SK-N-SH (cell line): Measurements from ENCODE around the gene ATR. TPM values are rescaled to one million over a fixed set of nuclear protein-coding genes. Genes with fewer than 3 reads are reported as not detected.

ENCODE experiments used
- CTCF ChIA-PET: fragments of 300-600, 350-600 bp; formaldehyde crosslinking; extraction: SDS; loops from one replicate; lab custom pipeline; 2021; lab: Yijun Ruan, JAX
- POLR2A ChIA-PET: fragments of 350-600 bp; sonication (Branson Sonifier 250); formaldehyde crosslinking; extraction: SDS; loops from one replicate; lab custom pipeline; 2020; ENCODE audit warnings: antibody characterized with exemption, inconsistent platforms; lab: Yijun Ruan, JAX
- DNase-seq: peaks from one replicate; pipeline ENCODE4 v3.0.0; 2012
- H2AFZ ChIP-seq: fragments of 200-600 bp; sonication (generic); 2 replicates; pipeline ENCODE4 v1.8.1; 2016; ENCODE audit warnings: antibody characterized with exemption, mild to moderate bottlenecking, low read depth
- H3F3A ChIP-seq: fragments of 200-600 bp; sonication (generic); replicated peaks from 2 replicates; pipeline ENCODE3; 2016; ENCODE audit warnings: antibody characterized with exemption, mild to moderate bottlenecking; ENCODE audit not compliant: insufficient read depth
- H3K27ac ChIP-seq, 2 experiments: fragments of 200-500 bp in 1 of 2; fragments of 200-600 bp in 1 of 2; sonication (Bioruptor generic) in 1 of 2; sonication (generic), shearing (Covaris generic) in 1 of 2; 2 replicates each; pipeline versions ENCODE4 v1.5.1 to v1.6.1; 2014 to 2016; ENCODE audit warnings: low read depth in 2 of 2, inconsistent platforms in 1 of 2, low read length in 1 of 2, mild to moderate bottlenecking in 1 of 2, mixed read lengths in 1 of 2
- H3K27me3 ChIP-seq: fragments of 200-600 bp; sonication (generic), shearing (Covaris generic); 2 replicates; pipeline ENCODE4 v1.6.1; 2016; ENCODE audit warnings: mixed run types; ENCODE audit not compliant: insufficient read depth
- H3K36me3 ChIP-seq, 2 experiments: fragments of 200-500 bp in 1 of 2; fragments of 200-600 bp in 1 of 2; sonication (Bioruptor generic) in 1 of 2; sonication (generic) in 1 of 2; replicated peaks in 1 of 2; 2 replicates each; pipeline versions ENCODE3 to v1.5.1; 2014 to 2016; ENCODE audit warnings: low read length in 1 of 2, mild to moderate bottlenecking in 1 of 2; ENCODE audit not compliant: insufficient read depth in 2 of 2, control insufficient read depth in 1 of 2
- H3K4me1 ChIP-seq, 2 experiments: fragments of 200-500 bp in 1 of 2; fragments of 200-600 bp in 1 of 2; sonication (Bioruptor generic) in 1 of 2; sonication (generic), shearing (Covaris generic) in 1 of 2; 2 replicates each; pipeline versions ENCODE4 v1.5.1 to v1.6.1; 2014 to 2016; ENCODE audit warnings: low read depth in 1 of 2, low read length in 1 of 2, mixed run types in 1 of 2; ENCODE audit not compliant: insufficient read depth in 2 of 2, control insufficient read depth in 1 of 2
- H3K4me2 ChIP-seq: fragments of 200-600 bp; sonication (generic), shearing (Covaris generic); 2 replicates; pipeline ENCODE4 v1.6.1; 2017; ENCODE audit warnings: mixed run types
- H3K4me3 ChIP-seq, 2 experiments: fragments of 200-500 bp in 1 of 2; fragments of 200-600 bp in 1 of 2; sonication (Bioruptor generic) in 1 of 2; sonication (generic), shearing (Covaris generic) in 1 of 2; 2 replicates each; pipeline versions ENCODE4 v1.5.1 to v1.8.1; 2014 to 2016; ENCODE audit warnings: low read depth in 2 of 2, inconsistent platforms in 1 of 2, low read length in 1 of 2, mild to moderate bottlenecking in 1 of 2, mixed read lengths in 1 of 2, moderate library complexity in 1 of 2
- H3K79me2 ChIP-seq: fragments of 200-600 bp; sonication (generic); 2 replicates; pipeline ENCODE4 v1.8.1; 2017; ENCODE audit warnings: mild to moderate bottlenecking; ENCODE audit not compliant: insufficient read depth
- H3K9ac ChIP-seq: fragments of 200-600 bp; sonication (generic); 2 replicates; pipeline ENCODE4 v1.6.1; 2017; ENCODE audit warnings: mixed run types
- H3K9me2 ChIP-seq: fragments of 200-600 bp; sonication (generic); 2 replicates; pipeline ENCODE4 v1.6.1; 2017; ENCODE audit warnings: mixed run types
- H3K9me3 ChIP-seq: fragments of 200-600 bp; sonication (generic); 2 replicates; pipeline ENCODE4 v1.6.1; 2017; ENCODE audit warnings: mixed run types, mild to moderate bottlenecking, moderate library complexity
- H4K20me1 ChIP-seq: fragments of 200-600 bp; sonication (generic); 2 replicates; pipeline ENCODE4 v1.6.1; 2017; ENCODE audit warnings: mild to moderate bottlenecking, mixed run types; ENCODE audit not compliant: insufficient read depth
- CHD2 ChIP-seq: fragments of 150-350 bp; IDR thresholded peaks from 2 replicates; pipeline ENCODE4 v1.6.1; 2018; ENCODE audit warnings: low read length; ENCODE audit not compliant: partially characterized antibody
- CTCF ChIP-seq: fragments of 200-600 bp; sonication (generic); IDR thresholded peaks from 2 replicates; pipeline ENCODE4 v1.6.1; 2017; ENCODE audit warnings: antibody characterized with exemption, mild to moderate bottlenecking, moderate library complexity
- EZH2phosphoT487 ChIP-seq: fragments of 200-600 bp; sonication (generic); IDR thresholded peaks from 2 replicates; pipeline ENCODE4 v1.6.1; 2017; ENCODE audit warnings: low read depth, mixed run types, mild to moderate bottlenecking, antibody characterized with exemption, moderate library complexity, borderline replicate concordance
- GABPA ChIP-seq: IDR thresholded peaks from 2 replicates; pipeline ENCODE4 v1.4.0; 2012; ENCODE audit warnings: low read depth, mild to moderate bottlenecking
- GATA2 ChIP-seq: sonication (generic); formaldehyde crosslinking; IDR thresholded peaks from 2 replicates; pipeline ENCODE4 v1.5.0; 2020; ENCODE audit warnings: mild to moderate bottlenecking, missing genetic modification reagents
- MAX ChIP-seq: IDR thresholded peaks from 2 replicates; pipeline ENCODE4 v1.4.0; 2012; ENCODE audit warnings: low read depth
- MXI1 ChIP-seq: IDR thresholded peaks from 2 replicates; pipeline ENCODE4 v1.6.1; 2012; ENCODE audit warnings: mild to moderate bottlenecking, low read depth, low read length, improper control_type of control experiment
- NFIC ChIP-seq: IDR thresholded peaks from 2 replicates; pipeline ENCODE4 v1.4.0; 2012; ENCODE audit warnings: borderline replicate concordance
- NRF1 ChIP-seq: IDR thresholded peaks from 2 replicates; pipeline ENCODE4 v1.6.1; 2012; ENCODE audit warnings: low read depth, mild to moderate bottlenecking, low read length
- RCOR1 ChIP-seq: fragments of 150-350 bp; IDR thresholded peaks from 2 replicates; pipeline ENCODE4 v1.6.1; 2017; ENCODE audit warnings: antibody characterized with exemption, low read length
- RFX5 ChIP-seq: IDR thresholded peaks from 2 replicates; pipeline ENCODE4 v1.6.1; 2012; ENCODE audit warnings: mild to moderate bottlenecking, improper control_type of control experiment, low read length
- RXRA ChIP-seq: IDR thresholded peaks from 2 replicates; pipeline ENCODE4 v1.4.0; 2012; ENCODE audit warnings: low read depth, mild to moderate bottlenecking, borderline replicate concordance
- USF2 ChIP-seq: fragments of 150-350 bp; IDR thresholded peaks from 2 replicates; pipeline ENCODE4 v1.6.1; 2017; ENCODE audit warnings: antibody characterized with exemption, low read length, low read depth, borderline replicate concordance
- YY1 ChIP-seq: IDR thresholded peaks from 2 replicates; pipeline ENCODE4 v1.4.0; 2012; ENCODE audit warnings: low read depth, mild to moderate bottlenecking
- polyA plus RNA-seq, 3 experiments: library from polyadenylated mRNA; depleted of rRNA; stranded (reverse); fragments of >200 nt; gene quantifications; 2 replicates each; pipeline ENCODE4 v1.2.3, GENCODE V29; 2012
- TF ChIP-seq, protein P1 (sequence below): IDR thresholded peaks from 2 replicates; pipeline ENCODE4; 2012
- TF ChIP-seq, protein P2 (sequence below): IDR thresholded peaks from 2 replicates; pipeline ENCODE4 v1.4.0; 2012; ENCODE audit warnings: low read depth, borderline replicate concordance

Gene ATR
- polyA plus RNA-seq, 1 of the 3 experiments (the other 2 are of a cell fraction): 7.3 TPM

GRCh38 chr3:142576792-142577191 lies 1.7 kb downstream of the ATR start:
- Histone ChIP-seq H3K4me1 (peaks cover 4 to 7% of the 10 kb centered on the region in 2 experiments; a peak in 3 of 4 replicates), H3K4me3 (peak overlapping the region in 1 of 2 experiments; percentile 91; a peak in 2 of 4 replicates), H3K79me2 (peaks cover 67% of the 10 kb centered on the region), H3K27ac (no peak overlapping the region), H3K4me2 (peak overlapping the region; percentile 80), H4K20me1 (no peaks in the 10 kb centered on the region), H3F3A (peaks cover 4% of the 10 kb centered on the region)
- POLR2A ChIA-PET: interaction anchor here (1.0 kb wide), 1 partner anchor 19 kb away, joined by 4 read pairs; the partner anchor contains the start of gene PLS1
- CTCF ChIA-PET: interaction anchor here (3.2 kb wide), 1 partner anchor 252 kb away, joined by 15 read pairs; no protein-coding TSS in a partner anchor
- no peak for DNase-seq
- TF ChIP-seq, protein P1, sequence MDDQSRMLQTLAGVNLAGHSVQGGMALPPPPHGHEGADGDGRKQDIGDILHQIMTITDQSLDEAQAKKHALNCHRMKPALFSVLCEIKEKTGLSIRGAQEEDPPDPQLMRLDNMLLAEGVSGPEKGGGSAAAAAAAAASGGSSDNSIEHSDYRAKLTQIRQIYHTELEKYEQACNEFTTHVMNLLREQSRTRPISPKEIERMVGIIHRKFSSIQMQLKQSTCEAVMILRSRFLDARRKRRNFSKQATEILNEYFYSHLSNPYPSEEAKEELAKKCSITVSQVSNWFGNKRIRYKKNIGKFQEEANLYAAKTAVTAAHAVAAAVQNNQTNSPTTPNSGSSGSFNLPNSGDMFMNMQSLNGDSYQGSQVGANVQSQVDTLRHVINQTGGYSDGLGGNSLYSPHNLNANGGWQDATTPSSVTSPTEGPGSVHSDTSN: no peak
- TF ChIP-seq CTCF (no peak), YY1 (no peak), RCOR1 (no peak), GATA2 (CRISPR knock-in tag) (no peak), RFX5 (no peak), USF2 (no peak), MXI1 (no peak), MAX (no peak), NRF1 (no peak), EZH2phosphoT487 (no peak), RXRA (no peak), GABPA (no peak), CHD2 (no peak), NFIC (no peak)
- TF ChIP-seq, protein P2, sequence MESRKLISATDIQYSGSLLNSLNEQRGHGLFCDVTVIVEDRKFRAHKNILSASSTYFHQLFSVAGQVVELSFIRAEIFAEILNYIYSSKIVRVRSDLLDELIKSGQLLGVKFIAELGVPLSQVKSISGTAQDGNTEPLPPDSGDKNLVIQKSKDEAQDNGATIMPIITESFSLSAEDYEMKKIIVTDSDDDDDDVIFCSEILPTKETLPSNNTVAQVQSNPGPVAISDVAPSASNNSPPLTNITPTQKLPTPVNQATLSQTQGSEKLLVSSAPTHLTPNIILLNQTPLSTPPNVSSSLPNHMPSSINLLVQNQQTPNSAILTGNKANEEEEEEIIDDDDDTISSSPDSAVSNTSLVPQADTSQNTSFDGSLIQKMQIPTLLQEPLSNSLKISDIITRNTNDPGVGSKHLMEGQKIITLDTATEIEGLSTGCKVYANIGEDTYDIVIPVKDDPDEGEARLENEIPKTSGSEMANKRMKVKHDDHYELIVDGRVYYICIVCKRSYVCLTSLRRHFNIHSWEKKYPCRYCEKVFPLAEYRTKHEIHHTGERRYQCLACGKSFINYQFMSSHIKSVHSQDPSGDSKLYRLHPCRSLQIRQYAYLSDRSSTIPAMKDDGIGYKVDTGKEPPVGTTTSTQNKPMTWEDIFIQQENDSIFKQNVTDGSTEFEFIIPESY: no peak
- TF ChIP-seq, all 33 proteins: peak for 0
- peak overlapping the region; percentile 85; the same call in 1 of the 2 replicates for H3K9ac ChIP-seq
- no peaks in the 10 kb centered on the region for H3K27me3 ChIP-seq
- H3K36me3 ChIP-seq: peaks cover 0 to 6% of the 10 kb centered on the region in 2 experiments
- H3K9me3 ChIP-seq: no peaks in the 10 kb centered on the region
- H3K9me2 ChIP-seq: no peaks in the 10 kb centered on the region
- no peak overlapping the region for H2AFZ ChIP-seq
